GM12878 (cell line): ENCODE results near the gene TLCD2. TPM values are rescaled to one million over a fixed set of nuclear protein-coding genes. Genes with fewer than 3 reads are reported as not detected.

Source experiments
- ATAC-seq: fragments of 200-7000 bp; cut with Tn5 transposase; 3 replicates; pipeline ENCODE4 v1.9.1; 2020; ENCODE audit warnings: mild to moderate bottlenecking, moderate library complexity
- BruUV-seq: library from RNA; stranded (reverse); fragments of 400-500 nt; replicated peaks from 2 replicates; lab custom pipeline; 2021; lab: Mats Ljungman, UMichigan
- CTCF ChIA-PET: fragments of 300-600 bp; sonication (Branson Sonifier 250); formaldehyde crosslinking; extraction: SDS; loops from one replicate; lab custom pipeline; 2021; ENCODE audit warnings: inconsistent platforms; lab: Yijun Ruan, JAX
- POLR2A ChIA-PET: fragments of 350-600 bp; formaldehyde crosslinking; extraction: SDS; loops from one replicate; lab custom pipeline; 2021; ENCODE audit warnings: inconsistent platforms; lab: Charles Lee
- RAD21 ChIA-PET: fragments of 300-600 bp; sonication (Branson Sonifier 250); formaldehyde crosslinking; loops from one replicate; lab custom pipeline; 2023; ENCODE audit warnings: antibody characterized with exemption; ENCODE audit not compliant: unreplicated experiment; lab: Charles Lee
- SMC1A ChIA-PET: fragments of 300-600 bp; sonication (Branson Sonifier 250); formaldehyde crosslinking; loops from one replicate; lab custom pipeline; 2023; ENCODE audit not compliant: unreplicated experiment, uncharacterized antibody; lab: Charles Lee
- DNase-seq: peaks from one replicate; pipeline ENCODE4 v3.0.0-alpha.2; 2011; ENCODE audit warnings: low read depth, low spot score
- FAIRE-seq: peaks from 3 replicates; lab custom pipeline; 2011; peaks lifted over from hg19 to GRCh38; lab: Jason Lieb, UNC
- H2AFZ ChIP-seq: 2 replicates; pipeline ENCODE4 v1.6.0; 2011; ENCODE audit warnings: low read depth, low read length, control low read depth; ENCODE audit not compliant: control insufficient read depth
- H3K27ac ChIP-seq: 2 replicates; pipeline ENCODE4 v1.5.1; 2011; ENCODE audit warnings: control low read depth; ENCODE audit not compliant: control insufficient read depth, insufficient read depth
- H3K27me3 ChIP-seq, 2 experiments: replicated peaks in 1 of 2; 2 replicates each; pipeline versions ENCODE4 v1.6.0 to v1.6.1; 2011; ENCODE audit warnings: low read length in 1 of 2; ENCODE audit not compliant: control insufficient read depth in 2 of 2, insufficient read depth in 2 of 2
- H3K36me3 ChIP-seq, 2 experiments: 2 replicates each; pipeline ENCODE4 v1.5.1; 2011; ENCODE audit warnings: low read length in 1 of 2; ENCODE audit not compliant: control insufficient read depth in 2 of 2, insufficient read depth in 2 of 2
- H3K4me1 ChIP-seq: 2 replicates; pipeline ENCODE4 v1.6.1; 2011; ENCODE audit warnings: mild to moderate bottlenecking, low read length, moderate library complexity, mixed read lengths; ENCODE audit not compliant: control insufficient read depth, insufficient read depth
- H3K4me2 ChIP-seq: 2 replicates; pipeline ENCODE4 v1.6.0; 2011; ENCODE audit warnings: control low read depth; ENCODE audit not compliant: control insufficient read depth, insufficient read depth
- H3K4me3 ChIP-seq: fragments of 200-600 bp; sonication (generic); 2 replicates; pipeline ENCODE4 v1.5.1; 2016
- H3K79me2 ChIP-seq: 2 replicates; pipeline ENCODE4 v1.6.0; 2011; ENCODE audit warnings: low read length; ENCODE audit not compliant: control insufficient read depth, insufficient read depth
- H3K9ac ChIP-seq: 2 replicates; pipeline ENCODE4 v1.8.0; 2011; ENCODE audit warnings: low read length, control low read depth, mixed read lengths; ENCODE audit not compliant: control insufficient read depth, insufficient read depth
- H3K9me3 ChIP-seq: replicated peaks from 3 replicates; pipeline ENCODE4 v1.5.1; 2011; ENCODE audit warnings: mild to moderate bottlenecking, low read length; ENCODE audit not compliant: control insufficient read depth, insufficient read depth
- H4K20me1 ChIP-seq: 2 replicates; pipeline ENCODE4 v1.6.0; 2011; ENCODE audit not compliant: control insufficient read depth, insufficient read depth
- CHD2 ChIP-seq: IDR thresholded peaks from 2 replicates; pipeline ENCODE4 v1.6.1; 2011; ENCODE audit warnings: low read depth, low read length, improper control_type of control experiment, borderline replicate concordance
- EZH2 ChIP-seq: IDR thresholded peaks from 2 replicates; pipeline ENCODE4 v1.6.1; 2012; ENCODE audit warnings: low read depth, mild to moderate bottlenecking, control low read depth, inconsistent platforms, low read length, borderline replicate concordance; ENCODE audit not compliant: control insufficient read depth
- HCFC1 ChIP-seq: fragments of 150-350 bp; IDR thresholded peaks from 2 replicates; pipeline ENCODE4 v1.6.1; 2014; ENCODE audit warnings: low read length
- JUNB ChIP-seq: IDR thresholded peaks from 2 replicates; pipeline ENCODE4 v1.6.1; 2016; ENCODE audit warnings: antibody characterized with exemption, mild to moderate bottlenecking
- MAX ChIP-seq: IDR thresholded peaks from 2 replicates; pipeline ENCODE4 v1.6.1; 2012; ENCODE audit warnings: low read depth, low read length, improper control_type of control experiment
- MYB ChIP-seq: fragments of 150-350 bp; IDR thresholded peaks from 2 replicates; pipeline ENCODE4 v1.6.1; 2014; ENCODE audit warnings: mild to moderate bottlenecking, low read depth, low read length, borderline replicate concordance
- NR2C1 ChIP-seq: fragments of 450-650 bp; IDR thresholded peaks from 2 replicates; pipeline ENCODE4 v1.6.1; 2017; ENCODE audit warnings: antibody characterized with exemption, mild to moderate bottlenecking, moderate library complexity
- PAX8 ChIP-seq: fragments of 450-650 bp; IDR thresholded peaks from 2 replicates; pipeline ENCODE4 v1.6.1; 2017; ENCODE audit warnings: mild to moderate bottlenecking, moderate library complexity
- PBX3 ChIP-seq: IDR thresholded peaks from 2 replicates; pipeline ENCODE4 v1.6.1; 2011; ENCODE audit warnings: mild to moderate bottlenecking, low read depth, low read length, moderate library complexity; ENCODE audit not compliant: insufficient replicate concordance
- PKNOX1 ChIP-seq: fragments of 450-650 bp; IDR thresholded peaks from 2 replicates; pipeline ENCODE4 v1.6.1; 2016; ENCODE audit warnings: mild to moderate bottlenecking
- RELA ChIP-seq: fragments of 450-650 bp; IDR thresholded peaks from 2 replicates; pipeline ENCODE4 v1.8.0; 2014; ENCODE audit warnings: borderline replicate concordance; ENCODE audit not compliant: partially characterized antibody
- SIX5 ChIP-seq: IDR thresholded peaks from 2 replicates; pipeline ENCODE4 v1.6.1; 2011; ENCODE audit warnings: mild to moderate bottlenecking, low read depth, low read length, moderate library complexity; ENCODE audit not compliant: severe bottlenecking
- TCF12 ChIP-seq: IDR thresholded peaks from 2 replicates; pipeline ENCODE4 v1.6.1; 2011; ENCODE audit warnings: low read depth, mild to moderate bottlenecking, low read length
- ZBED1 ChIP-seq: IDR thresholded peaks from 2 replicates; pipeline ENCODE4 v1.6.1; 2016; ENCODE audit warnings: borderline replicate concordance
- ZBTB4 ChIP-seq: fragments of 450-650 bp; formaldehyde crosslinking; IDR thresholded peaks from 2 replicates; pipeline ENCODE4 v1.4.0; 2022; ENCODE audit warnings: mild to moderate bottlenecking, moderate library complexity
- ZNF274 ChIP-seq: IDR thresholded peaks from one replicate; pipeline ENCODE4 v1.8.0; 2011; ENCODE audit not compliant: insufficient read length, insufficient read depth
- WGBS: methylation state at CpG from one replicate; pipeline ENCODE4 v1.1.6; 2016; ENCODE audit warnings: low lambda C conversion rate; ENCODE audit not compliant: insufficient replicate concordance, insufficient coverage; ENCODE audit errors: missing lambda C conversion rate; 5-methylcytosine and 5-hydroxymethylcytosine counted together
- in situ Hi-C: fragments of 300-500 bp; cut with MboI; formaldehyde crosslinking; loops from 9 replicates; pipeline ENCODE4 v1.14.3; 2018; ENCODE audit warnings: mixed read lengths
- intact Hi-C: fragments of 100-400 bp; cut with micrococcal nuclease; formaldehyde crosslinking; loops from one replicate; pipeline ENCODE4 v1.14.2; 2022; ENCODE audit not compliant: unreplicated experiment
- polyA plus RNA-seq, 11 experiments: library from polyadenylated mRNA; depleted of rRNA in 4 of 11; unstranded in 6 of 11; stranded (reverse) in 5 of 11; fragments of >200 nt; fragmentation: Nextera tagmentation in 4 of 11; fragmentation: Illumina TruSeq in 1 of 11; extraction: Ambion mirVana in 4 of 11; extraction: Trizol in 1 of 11; gene quantifications; 1 replicate in 1 of 11; 2 replicates in 10 of 11; pipeline versions ENCODE4 v1.2.1 to v1.2.3, GENCODE V29; 2011 to 2016; ENCODE audit warnings: inconsistent platforms in 2 of 11, missing spikeins in 2 of 11, low read depth in 1 of 11
- total RNA-seq, 4 experiments: library from RNA; depleted of rRNA in 3 of 4; stranded (reverse); fragments of >200 nt in 3 of 4; fragmentation: Illumina TruSeq in 1 of 4; extraction: Trizol in 1 of 4; gene quantifications; 2 replicates each; pipeline versions ENCODE4 v1.2.1 to v1.2.3, GENCODE V29; 2013 to 2021

TLCD2 gene
- total and polyA plus RNA-seq, 10 of the 15 experiments (the other 5 are each of a cell fraction or from before 2014, with no cell fraction given): 0.02 to 0.15 (median 0.05) TPM; not detected in 2

- Histone ChIP-seq H3K79me2 (no peaks in the 10 kb centered on the region), H2AFZ (no peak overlapping the region), H3K36me3 (no peaks in the 10 kb centered on the region), H3K9me3 (no peaks in the 10 kb centered on the region), H3K27ac (no peak overlapping the region), H3K4me2 (no peak overlapping the region), H3K4me3 (no peak overlapping the region), H4K20me1 (no peaks in the 10 kb centered on the region), H3K27me3 (no peaks in the 10 kb centered on the region), H3K9ac (no peak overlapping the region), H3K4me1 (peaks cover 4% of the 10 kb centered on the region)
- WGBS: 96% methylated on average over 2 of the region's 8 CpGs
- ATAC-seq: no peak
- RAD21 ChIA-PET: no interaction called here
- SMC1A ChIA-PET: no interaction called here
- FAIRE-seq: no peak
- CTCF ChIA-PET: interaction anchor here (0.6 kb wide), 1 partner anchor 11 kb away, joined by 3 read pairs; no protein-coding TSS in a partner anchor
- intact Hi-C loops: no loop called here
- no peak for DNase-seq
- POLR2A ChIA-PET: interaction anchor here (0.7 kb wide), 2 partner anchors 20 to 820 kb away, joined by 3 read pairs; no protein-coding TSS in a partner anchor
- BruUV-seq: no TSS peak
- in situ Hi-C loops: no loop called here
- no peak for TF ChIP-seq PAX8
- no peak for TF ChIP-seq JUNB
- TF ChIP-seq EZH2: no peak
- TF ChIP-seq MAX: no peak
- TF ChIP-seq ZBED1: no peak
- TF ChIP-seq CHD2: no peak
- no peak for TF ChIP-seq ZNF274
- TF ChIP-seq SIX5: no peak
- TF ChIP-seq ZBTB4 (CRISPR knock-in tag): no peak
- TF ChIP-seq PKNOX1: no peak
- no peak for TF ChIP-seq HCFC1
- no peak for TF ChIP-seq NR2C1
- no peak for TF ChIP-seq TCF12
- no peak for TF ChIP-seq PBX3
- TF ChIP-seq MYB: no peak
- no peak for TF ChIP-seq RELA
Observed at GRCh38 chr17:1690544-1691221, 19.5 kb downstream of the TLCD2 start.
